GM23248 (cell line): Measurements from ENCODE around the gene CDC42SE1.

Source experiments
- EZH2 ChIP-seq: fragments of 200-600 bp; sonication (generic); IDR thresholded peaks from 2 replicates; pipeline ENCODE4 v1.6.1; 2018; ENCODE audit warnings: antibody characterized with exemption, mild to moderate bottlenecking; ENCODE audit not compliant: insufficient read depth, poor library complexity, severe bottlenecking
- EZH2phosphoT487 ChIP-seq: fragments of 200-600 bp; sonication (generic); IDR thresholded peaks from 2 replicates; pipeline ENCODE4 v1.6.1; 2018; ENCODE audit warnings: antibody characterized with exemption, moderate library complexity, mild to moderate bottlenecking, low read depth; ENCODE audit not compliant: insufficient read depth

DNA sequence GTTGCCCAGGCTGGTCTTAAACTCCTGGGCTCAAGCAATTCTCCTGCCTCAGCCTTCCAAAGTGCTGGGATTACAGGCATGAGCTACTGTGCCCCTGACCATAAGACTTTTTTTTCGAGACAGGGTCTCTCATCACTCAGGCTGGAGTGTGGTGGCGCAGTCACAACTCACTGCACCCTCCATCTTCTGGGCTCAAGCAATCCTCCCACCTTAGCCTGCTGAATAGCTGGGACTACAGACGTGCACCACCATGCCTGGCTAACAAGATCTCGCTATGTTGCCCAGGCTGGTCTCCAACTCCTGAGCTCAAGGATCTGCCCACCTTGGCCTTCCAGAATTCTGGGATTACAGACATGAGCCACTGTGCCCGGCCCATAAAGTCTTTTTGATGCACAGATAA is 10.0 kb downstream of the CDC42SE1 start:
- no peak for TF ChIP-seq EZH2
- TF ChIP-seq EZH2phosphoT487 = no peak
